HUES48 (cell line): ENCODE data around the gene UPK3B.
"Not testable (repeated sequence)": the region's sequence is repeated elsewhere in the genome, so short reads cannot be mapped to it uniquely, and the experiment has no call there.

Experiments
- H3K27ac ChIP-seq: one replicate; pipeline ENCODE4 v1.7.0; 2013; ENCODE audit warnings: low read depth, low read length, inconsistent platforms
- H3K27me3 ChIP-seq: 2 replicates; pipeline ENCODE4 v1.6.1; 2013; ENCODE audit warnings: mild to moderate bottlenecking, low read length; ENCODE audit not compliant: control insufficient read depth, insufficient read depth
- H3K36me3 ChIP-seq: 2 replicates; pipeline ENCODE4 v1.6.1; 2013; ENCODE audit warnings: low read length; ENCODE audit not compliant: control insufficient read depth, insufficient read depth
- H3K4me1 ChIP-seq: 2 replicates; pipeline ENCODE4 v1.6.1; 2013; ENCODE audit warnings: mild to moderate bottlenecking, low read length; ENCODE audit not compliant: control insufficient read depth, insufficient read depth
- H3K4me3 ChIP-seq: 2 replicates; pipeline ENCODE4 v1.5.1; 2013; ENCODE audit warnings: mild to moderate bottlenecking, low read depth, low read length
- H3K9ac ChIP-seq: 2 replicates; pipeline ENCODE4 v1.6.1; 2013; ENCODE audit warnings: mild to moderate bottlenecking, low read depth, low read length, moderate library complexity
- H3K9me3 ChIP-seq: 2 replicates; pipeline ENCODE4 v1.6.1; 2013; ENCODE audit warnings: low read length; ENCODE audit not compliant: control insufficient read depth, insufficient read depth

UPK3B gene

GRCh38 chr7:76526183-76526582 is 15.8 kb downstream of the UPK3B start:
- not testable (repeated sequence) for H3K4me1 ChIP-seq, H3K9me3 ChIP-seq, H3K27me3 ChIP-seq, H3K36me3 ChIP-seq, H3K4me3 ChIP-seq, H3K9ac ChIP-seq, H3K27ac ChIP-seq

DNA sequence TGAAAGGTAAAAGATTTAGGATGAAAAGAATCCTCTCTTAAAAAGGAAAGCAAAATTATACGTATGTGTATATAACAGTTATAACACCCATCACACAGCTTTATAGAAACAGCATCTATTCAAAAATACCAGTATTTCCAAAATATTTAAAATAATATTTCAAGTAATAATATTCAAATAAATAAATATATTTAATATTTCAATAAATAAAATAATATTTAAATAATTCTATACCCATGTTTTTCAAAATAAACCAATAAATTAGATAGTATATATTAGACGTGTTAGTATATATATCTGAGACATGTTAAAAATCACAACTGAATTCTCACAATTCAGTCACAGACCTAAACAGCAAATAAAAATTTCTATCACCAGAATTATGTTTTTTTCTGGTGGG is 21.3 kb downstream of the UPK3B start:
- not testable (repeated sequence) for H3K27ac ChIP-seq, H3K4me1 ChIP-seq, H3K9me3 ChIP-seq, H3K36me3 ChIP-seq, H3K9ac ChIP-seq, H3K27me3 ChIP-seq, H3K4me3 ChIP-seq

DNA sequence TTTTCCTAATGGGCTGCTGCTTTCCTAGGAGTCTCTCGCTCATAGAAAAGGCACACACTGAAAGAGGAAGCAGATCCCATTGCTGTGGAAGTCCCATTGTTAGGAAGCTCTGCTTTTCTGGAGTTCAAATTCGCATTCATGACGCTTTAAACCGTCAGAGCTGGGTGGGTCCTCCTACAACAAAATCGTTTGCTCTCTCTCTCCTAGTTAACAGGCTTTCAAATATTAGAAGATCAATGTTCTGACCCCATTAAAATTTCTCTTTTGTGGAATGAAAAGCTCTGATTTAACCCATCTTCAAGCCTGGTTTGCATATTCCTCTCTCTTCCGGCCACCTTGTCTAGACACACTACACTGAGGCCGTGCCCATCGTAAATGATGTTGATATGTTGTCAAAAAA is 32.8 kb downstream of the UPK3B start, which contains the start of gene SPDYE16:
SPDYE16 (minus strand) TSS at position 101 of the 400 bp plus-strand sequence. CDS start 1,838 bp downstream, outside the sequence.
- not testable (repeated sequence) for H3K4me3 ChIP-seq, H3K36me3 ChIP-seq, H3K27ac ChIP-seq, H3K27me3 ChIP-seq, H3K9ac ChIP-seq, H3K4me1 ChIP-seq, H3K9me3 ChIP-seq

DNA sequence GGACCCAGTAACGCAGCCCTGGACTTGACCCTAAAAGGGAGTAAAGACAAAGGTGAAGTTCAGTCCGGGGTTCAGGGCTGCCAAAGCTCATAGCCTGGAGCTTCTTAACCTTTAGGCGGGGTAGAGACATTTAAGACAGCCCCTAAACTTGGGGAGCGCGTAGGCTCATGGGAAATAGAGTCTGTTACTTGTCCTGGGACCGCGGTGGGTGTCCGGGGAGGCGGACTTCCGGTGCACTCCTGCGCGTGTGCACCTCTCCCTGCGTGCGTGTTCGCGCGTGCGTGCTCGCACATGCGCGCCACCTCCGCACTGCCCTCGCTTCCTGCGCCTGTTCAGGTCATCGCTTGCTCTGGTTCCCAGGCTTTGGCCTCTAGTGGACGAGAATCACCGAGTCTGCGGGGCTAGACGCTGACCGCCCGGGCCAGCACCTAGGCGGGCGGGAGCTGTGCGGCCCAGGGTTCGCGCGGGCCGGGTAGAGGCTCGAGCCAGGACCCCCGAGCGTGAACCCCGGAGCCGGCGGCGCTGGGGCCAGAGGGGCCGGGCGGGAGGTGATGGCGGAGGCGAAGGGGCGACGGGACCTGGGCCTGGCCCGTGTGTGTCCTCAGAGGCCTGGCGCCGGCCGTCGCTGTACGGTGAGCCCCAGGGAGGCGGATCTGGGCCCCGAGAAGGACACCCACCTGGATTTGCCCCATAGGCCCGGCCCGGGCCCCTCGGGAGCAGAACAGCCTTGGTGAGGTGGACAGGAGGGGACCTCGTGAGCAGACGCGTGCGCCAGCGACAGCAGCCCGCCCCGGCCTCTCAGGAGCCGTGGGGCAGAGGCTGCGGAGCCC is 38.9 kb downstream of the UPK3B start:
- H3K36me3 ChIP-seq = not testable (repeated sequence)

GRCh38 chr7:76549855-76550248 is 39.5 kb downstream of the UPK3B start:
- H3K36me3 ChIP-seq, H3K9me3 ChIP-seq, H3K27me3 ChIP-seq, H3K4me1 ChIP-seq, H3K27ac ChIP-seq: not testable (repeated sequence)
- Histone ChIP-seq H3K4me3 (peak overlapping the region; percentile 78), H3K9ac (peak overlapping the region; percentile 72)

More for the DNA sequence above, 38.9 kb downstream of the UPK3B start:
- H3K4me3 ChIP-seq = peak overlapping the region; percentile 78
- peak overlapping the region; percentile 80 for H3K27ac ChIP-seq
- peak overlapping the region; percentile 72 for H3K9ac ChIP-seq
- H3K9me3 ChIP-seq, H3K4me1 ChIP-seq, H3K27me3 ChIP-seq: not testable (repeated sequence)

- H3K9ac ChIP-seq, H3K9me3 ChIP-seq, H3K36me3 ChIP-seq, H3K4me3 ChIP-seq, H3K27me3 ChIP-seq, H3K4me1 ChIP-seq, H3K27ac ChIP-seq: not testable (repeated sequence)
These were observed 41.6 kb downstream of the UPK3B start for GRCh38 chr7:76551992-76552391.

DNA sequence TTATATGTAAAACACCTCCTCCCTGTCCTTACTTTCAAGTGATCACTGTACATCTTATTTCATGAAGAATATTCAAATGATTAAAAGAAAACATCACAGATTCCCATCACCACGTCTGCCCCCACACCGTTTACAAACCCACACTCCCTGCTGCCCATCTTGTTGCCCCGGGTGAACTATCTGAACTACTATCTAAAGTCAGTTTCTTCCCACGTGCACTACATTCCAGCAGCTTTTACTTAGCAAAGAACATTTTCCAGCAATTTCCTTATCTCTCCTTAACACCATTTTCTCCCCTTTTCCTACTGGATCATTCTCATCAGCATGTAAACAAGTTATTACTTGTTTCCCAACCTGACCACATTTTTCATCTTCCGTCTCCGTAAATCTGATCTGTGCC is 49.3 kb downstream of the UPK3B start:
- H3K4me1 ChIP-seq, H3K27me3 ChIP-seq, H3K27ac ChIP-seq, H3K9me3 ChIP-seq, H3K9ac ChIP-seq, H3K36me3 ChIP-seq, H3K4me3 ChIP-seq: not testable (repeated sequence)

GRCh38 chr7:76560157-76560556 is 49.8 kb downstream of the UPK3B start:
- not testable (repeated sequence) for H3K4me3 ChIP-seq, H3K27ac ChIP-seq, H3K36me3 ChIP-seq, H3K27me3 ChIP-seq, H3K9ac ChIP-seq, H3K9me3 ChIP-seq, H3K4me1 ChIP-seq

DNA sequence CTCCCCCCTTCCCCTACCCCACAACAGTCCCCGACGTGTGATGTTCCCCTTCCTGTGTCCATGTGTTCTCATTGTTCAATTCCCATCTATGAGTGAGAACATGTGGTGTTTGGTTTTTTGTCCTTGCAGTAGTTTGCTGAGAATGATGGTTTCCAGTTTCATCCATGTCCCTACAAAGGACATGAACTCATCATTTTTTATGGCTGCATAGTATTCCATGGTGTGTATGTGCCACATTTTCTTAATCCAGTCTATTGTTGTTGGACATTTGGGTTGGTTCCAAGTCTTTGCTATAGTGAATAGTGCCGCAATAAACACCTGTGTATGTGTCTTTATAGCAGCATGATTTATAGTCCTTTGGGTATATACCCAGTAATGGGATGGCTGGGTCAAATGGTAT is 51.0 kb downstream of the UPK3B start:
- H3K9me3 ChIP-seq, H3K27me3 ChIP-seq, H3K36me3 ChIP-seq, H3K27ac ChIP-seq, H3K9ac ChIP-seq, H3K4me3 ChIP-seq, H3K4me1 ChIP-seq: not testable (repeated sequence)

DNA sequence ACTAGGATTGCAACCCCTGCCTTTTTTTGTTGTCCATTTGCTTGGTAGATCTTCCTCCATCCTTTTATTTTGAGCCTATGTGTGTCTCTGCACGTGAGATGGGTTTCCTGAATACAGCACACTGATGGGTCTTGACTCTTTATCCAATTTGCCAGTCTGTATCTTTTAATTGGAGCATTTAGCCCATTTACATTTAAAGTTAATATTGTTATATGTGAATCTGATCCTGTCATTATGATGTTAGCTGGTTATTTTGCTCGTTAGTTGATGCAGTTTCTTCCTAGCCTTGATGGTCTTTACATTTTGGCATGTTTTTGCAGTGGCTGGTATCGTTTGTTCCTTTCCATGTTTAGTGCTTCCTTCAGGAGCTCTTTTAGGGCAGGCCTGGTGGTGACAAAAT is 54.6 kb downstream of the UPK3B start:
- not testable (repeated sequence) for H3K9ac ChIP-seq, H3K27ac ChIP-seq, H3K36me3 ChIP-seq, H3K9me3 ChIP-seq, H3K4me3 ChIP-seq, H3K27me3 ChIP-seq, H3K4me1 ChIP-seq
